ENCODE results near the gene TTLL3. TPM values are rescaled to one million over a fixed set of nuclear protein-coding genes. Genes with fewer than 3 reads are reported as not detected.

TTLL3 gene
- total and polyA plus RNA-seq, 2 of the 13 experiments (the other 11 are each of a cell fraction or from before 2014, with no cell fraction given), result 9.5 to 51.2 TPM

- TF ChIP-seq ZNF383 (CRISPR knock-in tag; IDR thresholded peaks at IDR 0.05; ENCODE audit: borderline replicate concordance) (no peak), ZNF570 (CRISPR knock-in tag; IDR thresholded peaks at IDR 0.05; ENCODE audit: borderline replicate concordance) (no peak), GMEB1 (CRISPR knock-in tag; IDR thresholded peaks at IDR 0.05; ENCODE audit: borderline replicate concordance) (peak; percentile 68; the same call in 1 of the 2 replicates), CREM (IDR thresholded peaks at IDR 0.05) (no peak), CREM (CRISPR knock-in tag; IDR thresholded peaks at IDR 0.05) (no peak), CBX5 (CRISPR knock-in tag; IDR thresholded peaks at IDR 0.05; ENCODE audit: borderline replicate concordance) (no peak; the same call in 1 of the 2 replicates), ZNF746 (CRISPR knock-in tag; IDR thresholded peaks at IDR 0.05) (no peak), TFDP2 (CRISPR knock-in tag; IDR thresholded peaks at IDR 0.05) (peak; percentile 49; the same call in 1 of the 2 replicates), ZNF121 (CRISPR knock-in tag; IDR thresholded peaks at IDR 0.05) (no peak), ZFP36 (IDR thresholded peaks at IDR 0.05; ENCODE audit: borderline replicate concordance, low read depth, low read length, partially characterized antibody) (no peak), NAIF1 (CRISPR knock-in tag; IDR thresholded peaks at IDR 0.05; ENCODE audit: borderline replicate concordance) (0 out of 2 replicates have a peak, but pooled peaks have one; percentile 11), BATF2 (CRISPR knock-in tag; IDR thresholded peaks at IDR 0.05) (no peak), KDM2A (CRISPR knock-in tag; IDR thresholded peaks at IDR 0.05; ENCODE audit: borderline replicate concordance, low read depth) (peak; percentile 97), BCL6 (CRISPR knock-in tag; IDR thresholded peaks at IDR 0.05) (0 out of 2 replicates have a peak, but pooled peaks have one; percentile 14), PRPF4 (IDR thresholded peaks at IDR 0.05; ENCODE audit: low read depth, low read length, poor library complexity, severe bottlenecking) (no peak), ZSCAN22 (CRISPR knock-in tag; IDR thresholded peaks at IDR 0.05) (0 out of 2 replicates have a peak, but pooled peaks have one; percentile 45), ZNF18 (CRISPR knock-in tag; IDR thresholded peaks at IDR 0.05; ENCODE audit: insufficient replicate concordance) (no peak), ZNF446 (CRISPR knock-in tag; IDR thresholded peaks at IDR 0.05) (no peak), HNRNPK (IDR thresholded peaks at IDR 0.05; ENCODE audit: low read depth, low read length, poor library complexity, severe bottlenecking) (no peak), HNF1B (CRISPR knock-in tag; IDR thresholded peaks at IDR 0.05) (peak; percentile 52), GABPB1 (CRISPR knock-in tag; IDR thresholded peaks at IDR 0.05) (peak; percentile 79), ZNF557 (CRISPR knock-in tag; IDR thresholded peaks at IDR 0.05) (no peak), ZC3H4 (CRISPR knock-in tag; IDR thresholded peaks at IDR 0.05; ENCODE audit: borderline replicate concordance) (no peak)
Measured at GRCh38 chr3:9843715-9844438, 33.8 kb downstream of the TTLL3 start, which contains the start of gene RPUSD3 (continued).

Measured in HepG2 (cell line).